Astrocyte (in vitro differentiated cells and primary cell): ENCODE measurements around the gene IQCH. TPM values are rescaled to one million over a fixed set of nuclear protein-coding genes. Genes with fewer than 3 reads are reported as not detected.

ENCODE experiments used
- DNase-seq: peaks from one replicate; pipeline ENCODE4 v3.0.0-alpha.2; 2010; ENCODE audit warnings: low read depth
- FAIRE-seq: peaks from 2 replicates; lab custom pipeline; 2011; peaks lifted over from hg19 to GRCh38; lab: Jason Lieb, UNC
- H2AFZ ChIP-seq: 2 replicates; pipeline ENCODE4 v1.6.0; 2012; ENCODE audit warnings: low read depth, low read length, inconsistent platforms
- H3K27ac ChIP-seq: 2 replicates; pipeline ENCODE4 v1.5.1; 2011; ENCODE audit warnings: low read depth, low read length, inconsistent platforms
- H3K27me3 ChIP-seq: 2 replicates; pipeline ENCODE4 v1.6.0; 2011; ENCODE audit warnings: low read length, inconsistent platforms; ENCODE audit not compliant: insufficient read depth
- H3K36me3 ChIP-seq: 2 replicates; pipeline ENCODE4 v1.5.1; 2011; ENCODE audit warnings: low read length, inconsistent platforms; ENCODE audit not compliant: insufficient read depth
- H3K4me1 ChIP-seq: 2 replicates; pipeline ENCODE4 v1.5.1; 2011; ENCODE audit warnings: low read length, inconsistent platforms; ENCODE audit not compliant: insufficient read depth
- H3K4me2 ChIP-seq: 2 replicates; pipeline ENCODE4 v1.6.0; 2012; ENCODE audit warnings: low read length, inconsistent platforms
- H3K4me3 ChIP-seq: 2 replicates; pipeline ENCODE4 v1.5.1; 2011; ENCODE audit warnings: low read depth, mild to moderate bottlenecking, low read length, inconsistent platforms; ENCODE audit not compliant: insufficient read depth
- H3K79me2 ChIP-seq: 2 replicates; pipeline ENCODE4 v1.6.0; 2012; ENCODE audit warnings: mild to moderate bottlenecking, low read length, inconsistent platforms; ENCODE audit not compliant: insufficient read depth
- H3K9ac ChIP-seq: 2 replicates; pipeline ENCODE4 v1.6.0; 2012; ENCODE audit warnings: mild to moderate bottlenecking, low read length, inconsistent platforms
- H3K9me3 ChIP-seq: 2 replicates; pipeline ENCODE4 v1.5.1; 2012; ENCODE audit warnings: low read depth, mild to moderate bottlenecking, low read length, inconsistent platforms; ENCODE audit not compliant: insufficient read depth
- H4K20me1 ChIP-seq: 2 replicates; pipeline ENCODE4 v1.6.0; 2012; ENCODE audit warnings: low read length, inconsistent platforms; ENCODE audit not compliant: insufficient read depth
- H3K27ac Mint-ChIP-seq: one replicate; pipeline ENCODE4 v1.8.0; 2021; ENCODE audit warnings: mild to moderate bottlenecking, mixed read lengths; ENCODE audit not compliant: unreplicated experiment
- H3K27me3 Mint-ChIP-seq: one replicate; pipeline ENCODE4 v1.8.0; 2021; ENCODE audit warnings: low read depth, mixed read lengths; ENCODE audit not compliant: unreplicated experiment
- H3K36me3 Mint-ChIP-seq: one replicate; pipeline ENCODE4 v1.8.0; 2021; ENCODE audit warnings: low read depth, mixed read lengths; ENCODE audit not compliant: unreplicated experiment
- H3K4me1 Mint-ChIP-seq: one replicate; pipeline ENCODE4 v1.8.0; 2021; ENCODE audit warnings: low read depth, mixed read lengths; ENCODE audit not compliant: unreplicated experiment
- H3K4me3 Mint-ChIP-seq: one replicate; pipeline ENCODE4 v1.8.0; 2021; ENCODE audit warnings: mild to moderate bottlenecking, moderate library complexity, mixed read lengths; ENCODE audit not compliant: unreplicated experiment
- H3K9me3 Mint-ChIP-seq: one replicate; pipeline ENCODE4 v1.8.0; 2021; ENCODE audit warnings: mild to moderate bottlenecking, mixed read lengths; ENCODE audit not compliant: unreplicated experiment
- EZH2 ChIP-seq: IDR thresholded peaks from 2 replicates; pipeline ENCODE4 v1.6.1; 2012; ENCODE audit warnings: mild to moderate bottlenecking, low read length, inconsistent platforms; ENCODE audit not compliant: insufficient read depth
- total RNA-seq: library from RNA; stranded (reverse); gene quantifications from 2 replicates; pipeline ENCODE4 v1.2.1, GENCODE V29; 2021
- TF ChIP-seq, protein P1 (sequence below): IDR thresholded peaks from 2 replicates; pipeline ENCODE4 v1.5.1; 2011; ENCODE audit warnings: low read depth, mild to moderate bottlenecking, inconsistent platforms, low read length, moderate library complexity; ENCODE audit not compliant: insufficient read depth

The IQCH gene
- total RNA-seq, 1 donor from 2014 or later: 2.7 TPM

DNA sequence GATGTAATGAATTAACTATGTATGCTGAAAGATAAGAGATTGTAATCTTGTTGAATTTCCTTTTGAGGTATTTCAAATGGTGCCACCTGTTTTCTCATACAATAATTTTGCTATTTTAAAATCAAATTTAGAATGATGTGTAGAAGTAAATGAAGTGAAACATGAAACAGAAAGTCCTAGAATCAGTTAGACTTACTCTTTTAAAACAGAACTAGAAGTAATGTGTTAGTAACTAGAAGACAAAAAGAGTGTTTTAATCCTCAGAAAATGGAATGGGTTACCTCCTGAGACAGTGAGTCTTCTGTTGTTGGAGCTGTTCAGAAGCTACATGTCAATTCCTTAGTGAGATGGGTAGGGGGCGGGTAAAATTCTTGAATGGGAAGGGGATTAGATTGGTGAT lies 279.8 kb downstream of the IQCH start:
- Histone ChIP-seq H3K27ac (no peak overlapping the region), H3K79me2 (no peaks in the 10 kb centered on the region), H3K9ac (no peak overlapping the region), H2AFZ (no peak overlapping the region), H3K4me2 (no peak overlapping the region), H4K20me1 (no peaks in the 10 kb centered on the region), H3K4me1 (no peaks in the 10 kb centered on the region), H3K9me3 (no peaks in the 10 kb centered on the region), H3K36me3 (no peaks in the 10 kb centered on the region), H3K4me3 (no peak overlapping the region), H3K27me3 (no peaks in the 10 kb centered on the region)
- no peak for DNase-seq
- Mint-ChIP-seq H3K9me3 (no peaks in the 10 kb centered on the region), H3K36me3 (no peaks in the 10 kb centered on the region), H3K27me3 (no peaks in the 10 kb centered on the region), H3K27ac (no peak overlapping the region), H3K4me1 (no peaks in the 10 kb centered on the region), H3K4me3 (no peak overlapping the region)
- no peak for TF ChIP-seq EZH2
- TF ChIP-seq, protein P1, sequence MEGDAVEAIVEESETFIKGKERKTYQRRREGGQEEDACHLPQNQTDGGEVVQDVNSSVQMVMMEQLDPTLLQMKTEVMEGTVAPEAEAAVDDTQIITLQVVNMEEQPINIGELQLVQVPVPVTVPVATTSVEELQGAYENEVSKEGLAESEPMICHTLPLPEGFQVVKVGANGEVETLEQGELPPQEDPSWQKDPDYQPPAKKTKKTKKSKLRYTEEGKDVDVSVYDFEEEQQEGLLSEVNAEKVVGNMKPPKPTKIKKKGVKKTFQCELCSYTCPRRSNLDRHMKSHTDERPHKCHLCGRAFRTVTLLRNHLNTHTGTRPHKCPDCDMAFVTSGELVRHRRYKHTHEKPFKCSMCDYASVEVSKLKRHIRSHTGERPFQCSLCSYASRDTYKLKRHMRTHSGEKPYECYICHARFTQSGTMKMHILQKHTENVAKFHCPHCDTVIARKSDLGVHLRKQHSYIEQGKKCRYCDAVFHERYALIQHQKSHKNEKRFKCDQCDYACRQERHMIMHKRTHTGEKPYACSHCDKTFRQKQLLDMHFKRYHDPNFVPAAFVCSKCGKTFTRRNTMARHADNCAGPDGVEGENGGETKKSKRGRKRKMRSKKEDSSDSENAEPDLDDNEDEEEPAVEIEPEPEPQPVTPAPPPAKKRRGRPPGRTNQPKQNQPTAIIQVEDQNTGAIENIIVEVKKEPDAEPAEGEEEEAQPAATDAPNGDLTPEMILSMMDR: no peak
- no peak for FAIRE-seq

DNA sequence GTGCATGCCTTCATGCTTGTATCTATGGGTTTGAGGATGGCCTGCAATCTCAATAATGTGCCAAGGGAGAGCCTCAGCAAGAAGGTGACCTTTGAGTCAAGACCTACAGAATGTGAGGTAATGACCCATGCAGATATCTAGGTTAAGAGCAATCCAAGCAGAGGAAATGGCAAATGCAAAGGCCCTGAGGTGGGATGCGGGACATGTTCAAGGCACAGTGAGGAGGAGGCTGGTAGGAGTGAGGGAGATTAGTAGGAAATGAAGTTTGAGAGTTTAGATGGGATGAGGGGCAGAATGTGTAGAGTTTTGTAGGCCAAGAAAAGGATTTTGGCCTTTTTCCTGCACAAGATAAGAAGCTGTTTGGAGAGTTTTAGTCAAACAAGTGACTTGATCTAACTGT lies 283.2 kb downstream of the IQCH start:
- H3K4me3 ChIP-seq: no peak overlapping the region
- H3K36me3 ChIP-seq: no peaks in the 10 kb centered on the region
- TF ChIP-seq, protein P1: no peak
- Mint-ChIP-seq H3K27me3 (no peaks in the 10 kb centered on the region), H3K9me3 (no peaks in the 10 kb centered on the region), H3K27ac (no peak overlapping the region), H3K36me3 (no peaks in the 10 kb centered on the region), H3K4me1 (peaks cover 2% of the 10 kb centered on the region), H3K4me3 (no peak overlapping the region)
- no peaks in the 10 kb centered on the region for H4K20me1 ChIP-seq
- no peak overlapping the region for H3K9ac ChIP-seq
- H3K9me3 ChIP-seq: no peaks in the 10 kb centered on the region
- no peaks in the 10 kb centered on the region for H3K4me1 ChIP-seq
- no peak overlapping the region for H3K4me2 ChIP-seq
- DNase-seq (no peak), FAIRE-seq (no peak)
- H3K27ac ChIP-seq: no peak overlapping the region
- H3K27me3 ChIP-seq: no peaks in the 10 kb centered on the region
- H2AFZ ChIP-seq: no peak overlapping the region
- peaks cover under 1% of the 10 kb centered on the region for H3K79me2 ChIP-seq

DNA sequence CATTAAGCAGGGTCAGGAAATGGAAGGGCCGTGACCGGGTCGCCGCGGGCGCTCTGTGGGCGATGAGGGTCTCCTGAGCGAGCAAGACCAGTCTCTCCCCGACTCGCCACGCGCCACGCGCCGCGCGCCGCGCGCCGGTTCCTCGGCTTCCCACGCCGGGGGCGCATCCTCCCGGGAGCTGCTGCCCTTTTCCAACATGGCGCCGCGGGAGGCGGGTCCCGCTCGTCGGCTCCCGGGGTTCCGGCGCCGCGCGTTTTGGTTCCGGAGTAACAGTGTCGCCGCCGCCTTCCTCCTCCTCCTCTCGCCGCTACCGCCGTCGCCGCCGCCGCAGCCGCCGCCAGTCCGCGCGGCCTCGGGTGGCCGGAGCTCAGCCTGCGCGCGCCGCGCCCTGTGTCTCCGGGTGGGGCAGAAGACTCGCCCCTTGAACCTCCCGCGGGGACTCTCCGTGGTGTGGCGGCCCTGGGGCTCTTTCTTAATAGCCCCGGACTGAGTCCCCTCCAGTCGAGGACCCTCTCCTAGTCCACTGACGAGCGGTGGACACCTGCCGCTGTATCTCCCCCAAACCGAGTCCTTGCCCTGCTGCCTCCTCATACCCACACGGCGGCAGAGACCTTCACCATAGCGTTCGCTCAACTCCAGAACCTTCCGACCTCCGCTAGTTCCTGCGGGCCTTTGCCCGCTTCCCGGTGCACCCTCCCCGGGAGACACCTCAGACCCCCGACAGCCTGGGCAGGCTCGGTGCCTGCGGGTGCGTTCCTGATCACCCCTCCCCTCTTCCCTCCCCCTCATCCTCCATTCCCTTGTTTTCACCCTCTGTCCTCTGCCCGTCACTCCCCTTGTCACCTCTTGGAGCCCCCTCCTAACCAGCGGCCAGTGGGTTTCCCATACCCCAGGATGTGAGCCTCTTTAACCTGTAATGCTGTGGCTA lies 288.1 kb downstream of the IQCH start, which contains the start of gene MAP2K5:
Gene MAP2K5, plus strand, starts transcription at position 284 of the 928 bp plus-strand sequence. Its CDS starts 633 bp downstream, at position 917.
- TF ChIP-seq EZH2: no peak
- TF ChIP-seq, protein P1: no peak
- no peaks in the 10 kb centered on the region for H3K9me3 Mint-ChIP-seq

More for the DNA sequence above, 288.1 kb downstream of the IQCH start, which contains the start of gene MAP2K5:
- no peaks in the 10 kb centered on the region for H3K27me3 ChIP-seq
- H3K4me1 ChIP-seq: peaks cover 8% of the 10 kb centered on the region
- Mint-ChIP-seq H3K36me3 (peaks cover 3% of the 10 kb centered on the region), H3K4me1 (peaks cover 5% of the 10 kb centered on the region), H3K4me3 (peak within 1 kb of the TSS; percentile 97), H3K27me3 (no peaks in the 10 kb centered on the region), H3K27ac (peak within 1 kb of the TSS; percentile 66)
- no peaks in the 10 kb centered on the region for H4K20me1 ChIP-seq
- H2AFZ ChIP-seq: peak within 1 kb of the TSS; percentile 93
- peak within 1 kb of the TSS; percentile 91 for H3K4me2 ChIP-seq
- H3K79me2 ChIP-seq: peaks cover 7% of the 10 kb centered on the region
- peak within 1 kb of the TSS; percentile 95 for H3K4me3 ChIP-seq
- H3K9ac ChIP-seq: peak within 1 kb of the TSS; percentile 89
- FAIRE-seq (no peak), DNase-seq (peak; percentile 50)
- no peaks in the 10 kb centered on the region for H3K36me3 ChIP-seq
- no peaks in the 10 kb centered on the region for H3K9me3 ChIP-seq
- H3K27ac ChIP-seq: peak within 1 kb of the TSS; percentile 77
